Measurements from ENCODE around the gene TP53I3. TPM values are rescaled to one million over a fixed set of nuclear protein-coding genes. Genes with fewer than 3 reads are reported as not detected.

Gene TP53I3
- total RNA-seq, 1 experiment from 2014 or later, result 48.1 TPM

GRCh38 chr2:24117902-24118301 is 33.3 kb upstream of the TP53I3 start:
- Histone ChIP-seq H3K9me3 (ENCODE audit: control insufficient read depth, low read depth, low read length) (peaks cover 7% of the 10 kb centered on the region), H2AFZ (ENCODE audit: low read length) (no peak overlapping the region), H3K79me2 (ENCODE audit: insufficient read depth, low read length) (no peaks in the 10 kb centered on the region), H3K27ac (ENCODE audit: insufficient read length, low read depth, low read length) (no peak overlapping the region), H2BK5ac (ENCODE audit: insufficient read length, low read length) (no peak overlapping the region), H3K4ac (ENCODE audit: low read depth, low read length) (no peak overlapping the region), H3K27me3 (ENCODE audit: insufficient read depth, low read length) (peaks cover 3% of the 10 kb centered on the region; the same call in 1 of the 2 replicates), H3K56ac (ENCODE audit: insufficient read length, low read depth, low read length) (no peak overlapping the region), H3K23ac (ENCODE audit: insufficient read length, low read depth, low read length) (no peak overlapping the region), H2BK15ac (ENCODE audit: low read depth, low read length) (no peak overlapping the region), H2BK12ac (ENCODE audit: insufficient read length, low read depth, low read length) (no peak overlapping the region), H4K91ac (ENCODE audit: insufficient read length, low read depth, low read length) (no peak overlapping the region), H4K8ac (replicated peaks; ENCODE audit: insufficient read length, low read depth, low read length) (no peak overlapping the region), H3K9ac (ENCODE audit: extremely low read depth, insufficient read length, low read length) (no peak overlapping the region), H4K20me1 (ENCODE audit: control insufficient read depth, insufficient read depth, insufficient read length) (no peaks in the 10 kb centered on the region), H3K79me1 (ENCODE audit: insufficient read depth, low read depth, low read length, poor library complexity, severe bottlenecking) (no peaks in the 10 kb centered on the region), H3K14ac (ENCODE audit: insufficient read depth, low read length) (no peak overlapping the region), H3K23me2 (ENCODE audit: insufficient read length, low read depth, low read length, poor library complexity, severe bottlenecking) (no peaks in the 10 kb centered on the region), H4K5ac (ENCODE audit: insufficient read length, low read depth, low read length) (no peak overlapping the region), H3K4me1 (ENCODE audit: insufficient read depth, low read length) (0 out of 2 replicates have a peak, but pooled peaks cover 2% of the 10 kb centered on the region), H2BK20ac (ENCODE audit: low read depth, low read length, poor library complexity, severe bottlenecking) (no peak overlapping the region), H3K18ac (ENCODE audit: insufficient read length, low read depth, low read length) (no peak overlapping the region), H3T11ph (ENCODE audit: low read length) (no peak overlapping the region), H2BK120ac (ENCODE audit: low read depth, low read length, poor library complexity, severe bottlenecking) (no peak overlapping the region), H2AK5ac (ENCODE audit: insufficient read length, low read length) (no peak overlapping the region), H3K4me2 (ENCODE audit: insufficient read depth, insufficient read length, low read length) (no peak overlapping the region)
- Mint-ChIP-seq H3K9me3 (peaks cover 7 to 10% of the 10 kb centered on the region in 2 experiments; a peak in 4 of 5 replicates), H3K4me3 (no peak overlapping the region), H3K36me3 (ENCODE audit: insufficient read depth in 1 of 3, low read depth in 3 of 3) (peaks cover 0 to 13% (median 3%) of the 10 kb centered on the region in 3 experiments; a peak in 2 of 7 replicates), H3K4me1 (peaks cover 16% of the 10 kb centered on the region in 2 experiments), H3K27me3 (ENCODE audit: low read depth) (no peaks in the 10 kb centered on the region; the same call in none of the 2 replicates), H3K27ac (no peak overlapping the region)
- TF ChIP-seq CTCF (conservative IDR thresholded peaks at IDR 0.05), result no peak
- no CpG with 5 or more reads among the region's 1 CpG for WGBS (ENCODE audit: extremely low coverage, insufficient read length, low lambda C conversion rate)
- no peak for DNase-seq

Data from H9 (cell line).